ENCODE data around the gene RASGRP3.
"Not testable (repeated sequence)": the region's sequence is repeated elsewhere in the genome, so short reads cannot be mapped to it uniquely, and the experiment has no call there.

Gene RASGRP3

GRCh38 chr2:33476131-33476792, at the start of gene RASGRP3:
Gene RASGRP3 (plus strand): TSS chr2:33476649. CDS start chr2:33515137, 38,488 bp downstream.
- no peaks in the 10 kb centered on the region for H3K9me3 Mint-ChIP-seq
- no peaks in the 10 kb centered on the region for H3K36me3 Mint-ChIP-seq (ENCODE audit: low read depth)
- peak within 1 kb of the TSS; percentile 97 for H3K27ac Mint-ChIP-seq
- peaks cover 47% of the 10 kb centered on the region for H3K4me1 Mint-ChIP-seq (ENCODE audit: low read depth)
- H3K4me3 Mint-ChIP-seq = peak within 1 kb of the TSS; percentile 89
- H3K27me3 Mint-ChIP-seq = no peaks in the 10 kb centered on the region

- H3K9me3 Mint-ChIP-seq = no peaks in the 10 kb centered on the region
- H3K36me3 Mint-ChIP-seq (ENCODE audit: low read depth) = no peaks in the 10 kb centered on the region
- H3K4me1 Mint-ChIP-seq (ENCODE audit: low read depth) = no peaks in the 10 kb centered on the region
- peaks cover 7% of the 10 kb centered on the region for H3K27me3 Mint-ChIP-seq
- H3K4me3 Mint-ChIP-seq = no peak overlapping the region
- no peak overlapping the region for H3K27ac Mint-ChIP-seq
Measured at GRCh38 chr2:33426666-33427231, 49.7 kb upstream of the RASGRP3 start.

- no peak overlapping the region for H3K27ac Mint-ChIP-seq
- no peaks in the 10 kb centered on the region for H3K9me3 Mint-ChIP-seq
- peaks cover 13% of the 10 kb centered on the region for H3K27me3 Mint-ChIP-seq
- no peak overlapping the region for H3K4me3 Mint-ChIP-seq
- no peaks in the 10 kb centered on the region for H3K4me1 Mint-ChIP-seq (ENCODE audit: low read depth)
- H3K36me3 Mint-ChIP-seq (ENCODE audit: low read depth) = no peaks in the 10 kb centered on the region
Measured at GRCh38 chr2:33430077-33430476, 46.4 kb upstream of the RASGRP3 start.

- Mint-ChIP-seq H3K4me3 (no peak overlapping the region), H3K4me1 (ENCODE audit: low read depth) (no peaks in the 10 kb centered on the region), H3K27ac (no peak overlapping the region), H3K36me3 (ENCODE audit: low read depth) (no peaks in the 10 kb centered on the region), H3K27me3 (peaks cover 13% of the 10 kb centered on the region), H3K9me3 (no peaks in the 10 kb centered on the region)
Measured at GRCh38 chr2:33430856-33431255, 45.6 kb upstream of the RASGRP3 start.

GRCh38 chr2:33432871-33433270, 43.6 kb upstream of the RASGRP3 start:
- H3K4me3 Mint-ChIP-seq = no peak overlapping the region

GRCh38 chr2:33433279-33434235, 42.9 kb upstream of the RASGRP3 start:
- peaks cover 17% of the 10 kb centered on the region for H3K27me3 Mint-ChIP-seq
- H3K4me1 Mint-ChIP-seq (ENCODE audit: low read depth) = no peaks in the 10 kb centered on the region
- H3K4me3 Mint-ChIP-seq = no peak overlapping the region
- no peak overlapping the region for H3K27ac Mint-ChIP-seq
- no peaks in the 10 kb centered on the region for H3K36me3 Mint-ChIP-seq (ENCODE audit: low read depth)
- no peaks in the 10 kb centered on the region for H3K9me3 Mint-ChIP-seq

More at GRCh38 chr2:33432871-33433270, 43.6 kb upstream of the RASGRP3 start:
- Mint-ChIP-seq H3K36me3 (ENCODE audit: low read depth) (no peaks in the 10 kb centered on the region), H3K4me1 (ENCODE audit: low read depth) (no peaks in the 10 kb centered on the region), H3K27ac (no peak overlapping the region), H3K27me3 (peaks cover 17% of the 10 kb centered on the region), H3K9me3 (no peaks in the 10 kb centered on the region)

GRCh38 chr2:33435518-33435917, 40.9 kb upstream of the RASGRP3 start:
- no peaks in the 10 kb centered on the region for H3K36me3 Mint-ChIP-seq (ENCODE audit: low read depth)
- H3K4me1 Mint-ChIP-seq (ENCODE audit: low read depth) = no peaks in the 10 kb centered on the region
- peaks cover 17% of the 10 kb centered on the region for H3K27me3 Mint-ChIP-seq
- no peaks in the 10 kb centered on the region for H3K9me3 Mint-ChIP-seq
- H3K4me3 Mint-ChIP-seq = no peak overlapping the region
- no peak overlapping the region for H3K27ac Mint-ChIP-seq

- H3K27me3 Mint-ChIP-seq = peaks cover 17% of the 10 kb centered on the region
- H3K36me3 Mint-ChIP-seq (ENCODE audit: low read depth) = no peaks in the 10 kb centered on the region
Measured at GRCh38 chr2:33436083-33436482, 40.4 kb upstream of the RASGRP3 start.

GRCh38 chr2:33437297-33437696, 39.2 kb upstream of the RASGRP3 start:
- Mint-ChIP-seq H3K36me3 (ENCODE audit: low read depth) (no peaks in the 10 kb centered on the region), H3K27me3 (peaks cover 14% of the 10 kb centered on the region), H3K4me1 (ENCODE audit: low read depth) (no peaks in the 10 kb centered on the region), H3K4me3 (no peak overlapping the region), H3K9me3 (no peaks in the 10 kb centered on the region), H3K27ac (no peak overlapping the region)

More at GRCh38 chr2:33436083-33436482, 40.4 kb upstream of the RASGRP3 start:
- no peaks in the 10 kb centered on the region for H3K9me3 Mint-ChIP-seq
- H3K4me3 Mint-ChIP-seq = no peak overlapping the region
- no peaks in the 10 kb centered on the region for H3K4me1 Mint-ChIP-seq (ENCODE audit: low read depth)
- H3K27ac Mint-ChIP-seq = no peak overlapping the region

GRCh38 chr2:33437815-33438214, 38.6 kb upstream of the RASGRP3 start:
- H3K9me3 Mint-ChIP-seq = no peaks in the 10 kb centered on the region

GRCh38 chr2:33441235-33441810, 35.1 kb upstream of the RASGRP3 start:
- Mint-ChIP-seq H3K4me1 (ENCODE audit: low read depth) (no peaks in the 10 kb centered on the region), H3K9me3 (no peaks in the 10 kb centered on the region), H3K27me3 (peaks cover 10% of the 10 kb centered on the region), H3K27ac (no peak overlapping the region), H3K4me3 (no peak overlapping the region), H3K36me3 (ENCODE audit: low read depth) (no peaks in the 10 kb centered on the region)

More at GRCh38 chr2:33437815-33438214, 38.6 kb upstream of the RASGRP3 start:
- H3K27me3 Mint-ChIP-seq = peaks cover 14% of the 10 kb centered on the region
- H3K27ac Mint-ChIP-seq = no peak overlapping the region
- no peaks in the 10 kb centered on the region for H3K4me1 Mint-ChIP-seq (ENCODE audit: low read depth)
- no peaks in the 10 kb centered on the region for H3K36me3 Mint-ChIP-seq (ENCODE audit: low read depth)
- H3K4me3 Mint-ChIP-seq = no peak overlapping the region

- not testable (repeated sequence) for H3K36me3 Mint-ChIP-seq (ENCODE audit: low read depth); H3K9me3 Mint-ChIP-seq; H3K4me1 Mint-ChIP-seq (ENCODE audit: low read depth); H3K27ac Mint-ChIP-seq; H3K4me3 Mint-ChIP-seq; H3K27me3 Mint-ChIP-seq
Measured at GRCh38 chr2:33442052-33442451, 34.4 kb upstream of the RASGRP3 start.

GRCh38 chr2:33442528-33443079, 33.8 kb upstream of the RASGRP3 start:
- no peaks in the 10 kb centered on the region for H3K36me3 Mint-ChIP-seq (ENCODE audit: low read depth)

GRCh38 chr2:33443274-33443829, 33.1 kb upstream of the RASGRP3 start:
- H3K27me3 Mint-ChIP-seq = peaks cover 8% of the 10 kb centered on the region
- H3K27ac Mint-ChIP-seq = no peak overlapping the region
- no peaks in the 10 kb centered on the region for H3K36me3 Mint-ChIP-seq (ENCODE audit: low read depth)
- no peaks in the 10 kb centered on the region for H3K4me1 Mint-ChIP-seq (ENCODE audit: low read depth)
- H3K4me3 Mint-ChIP-seq = no peak overlapping the region
- no peaks in the 10 kb centered on the region for H3K9me3 Mint-ChIP-seq

More at GRCh38 chr2:33442528-33443079, 33.8 kb upstream of the RASGRP3 start:
- Mint-ChIP-seq H3K27ac (no peak overlapping the region), H3K4me3 (no peak overlapping the region), H3K4me1 (ENCODE audit: low read depth) (no peaks in the 10 kb centered on the region), H3K27me3 (peaks cover 8% of the 10 kb centered on the region), H3K9me3 (no peaks in the 10 kb centered on the region)

Measured in stimulated activated naive CD8-positive, alpha-beta T cell treated with anti-CD3 and anti-CD28 coated beads, Interleukin-15, Interleukin-2, amounts not matched to agents 100 ng/mL and 50 ng/mL, for 24 hours (primary cell).